ENCODE data around the gene RRP36. TPM values are rescaled to one million over a fixed set of nuclear protein-coding genes. Genes with fewer than 3 reads are reported as not detected.

RRP36 gene
- total and polyA plus RNA-seq, 9 of the 15 experiments (the other 6 are each of a cell fraction or from before 2014, with no cell fraction given), result 27.6 to 150 (median 114) TPM

DNA sequence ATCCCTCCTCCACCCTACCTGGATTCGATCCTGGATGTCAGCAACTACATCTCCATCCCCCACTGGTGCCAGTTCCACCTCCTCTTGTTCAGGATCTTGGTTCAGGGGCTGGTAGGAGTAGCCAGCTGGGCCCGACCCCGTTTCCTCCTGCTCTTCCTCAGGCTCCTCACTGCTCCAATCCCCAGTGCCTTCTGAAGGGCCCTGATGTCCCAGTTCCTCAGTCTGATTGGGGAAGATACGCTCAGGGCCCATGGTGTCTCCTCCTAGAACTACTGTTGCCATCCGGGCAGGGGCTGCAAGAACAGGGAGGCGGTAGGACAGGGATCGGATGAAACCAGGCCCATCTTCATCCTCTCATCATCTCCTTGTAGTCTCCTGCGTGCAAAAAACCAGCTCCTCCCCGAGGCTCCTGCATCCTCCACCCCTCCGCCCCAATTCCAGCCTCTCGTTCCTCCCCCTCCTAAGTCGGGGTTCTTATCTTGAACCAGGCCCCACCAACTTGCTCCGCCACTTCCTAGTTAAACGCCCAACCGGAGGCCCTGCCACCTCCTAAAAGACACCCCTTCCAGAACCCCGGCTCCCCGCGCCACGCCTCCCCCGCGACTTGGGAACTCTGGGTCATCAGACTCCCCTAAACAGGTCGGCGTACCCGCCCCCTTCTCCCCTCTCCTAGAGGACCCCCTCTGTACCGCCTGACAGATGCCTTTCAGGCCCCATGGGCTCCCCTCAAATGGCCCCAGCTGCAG is 8.2 kb upstream of the RRP36 start (continued):
- TF ChIP-seq ATF6 (CRISPR knock-in tag; IDR thresholded peaks at IDR 0.05), result no peak; the same call in 1 of the 2 replicates
- TF ChIP-seq, protein P1, sequence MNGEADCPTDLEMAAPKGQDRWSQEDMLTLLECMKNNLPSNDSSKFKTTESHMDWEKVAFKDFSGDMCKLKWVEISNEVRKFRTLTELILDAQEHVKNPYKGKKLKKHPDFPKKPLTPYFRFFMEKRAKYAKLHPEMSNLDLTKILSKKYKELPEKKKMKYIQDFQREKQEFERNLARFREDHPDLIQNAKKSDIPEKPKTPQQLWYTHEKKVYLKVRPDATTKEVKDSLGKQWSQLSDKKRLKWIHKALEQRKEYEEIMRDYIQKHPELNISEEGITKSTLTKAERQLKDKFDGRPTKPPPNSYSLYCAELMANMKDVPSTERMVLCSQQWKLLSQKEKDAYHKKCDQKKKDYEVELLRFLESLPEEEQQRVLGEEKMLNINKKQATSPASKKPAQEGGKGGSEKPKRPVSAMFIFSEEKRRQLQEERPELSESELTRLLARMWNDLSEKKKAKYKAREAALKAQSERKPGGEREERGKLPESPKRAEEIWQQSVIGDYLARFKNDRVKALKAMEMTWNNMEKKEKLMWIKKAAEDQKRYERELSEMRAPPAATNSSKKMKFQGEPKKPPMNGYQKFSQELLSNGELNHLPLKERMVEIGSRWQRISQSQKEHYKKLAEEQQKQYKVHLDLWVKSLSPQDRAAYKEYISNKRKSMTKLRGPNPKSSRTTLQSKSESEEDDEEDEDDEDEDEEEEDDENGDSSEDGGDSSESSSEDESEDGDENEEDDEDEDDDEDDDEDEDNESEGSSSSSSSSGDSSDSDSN (IDR thresholded peaks at IDR 0.05; ENCODE audit: borderline replicate concordance in 1 of 2, low read depth in 2 of 2, low read length in 2 of 2), result no peak
- TF ChIP-seq MCM5 (IDR thresholded peaks at IDR 0.05; ENCODE audit: low read depth), result no peak
- no peak for TF ChIP-seq NFE2L1 (tag; IDR thresholded peaks at IDR 0.05; ENCODE audit: borderline replicate concordance, low read depth)
- no peak for TF ChIP-seq HSF4 (CRISPR knock-in tag; IDR thresholded peaks at IDR 0.05; ENCODE audit: borderline replicate concordance)
- no peak for TF ChIP-seq PPARD (CRISPR knock-in tag; IDR thresholded peaks at IDR 0.05)
- TF ChIP-seq XRCC3 (IDR thresholded peaks at IDR 0.05), result no peak
- TF ChIP-seq TRIM25 (IDR thresholded peaks at IDR 0.05; ENCODE audit: borderline replicate concordance), result no peak; the same call in 1 of the 2 replicates
- TF ChIP-seq HMGN3 (IDR thresholded peaks at IDR 0.05; ENCODE audit: borderline replicate concordance, extremely low read depth, insufficient read length, low read depth, low read length), result no peak
- no peak for TF ChIP-seq ZNF395 (CRISPR knock-in tag; IDR thresholded peaks at IDR 0.05)
- TF ChIP-seq SIN3A (IDR thresholded peaks at IDR 0.05; ENCODE audit: borderline replicate concordance in 2 of 2, control insufficient read depth in 1 of 2, low read depth in 2 of 2, low read length in 2 of 2), result peak in 1 of 2 experiments; percentile 93; a peak in 1 of 4 replicates
- TF ChIP-seq TEAD4 (IDR thresholded peaks at IDR 0.05; ENCODE audit: low read length), result no peak
- no peak for TF ChIP-seq TEAD4 (CRISPR knock-in tag; IDR thresholded peaks at IDR 0.05; ENCODE audit: borderline replicate concordance)
- TF ChIP-seq MEF2A (IDR thresholded peaks at IDR 0.05; ENCODE audit: control insufficient read depth, low read depth, low read length), result no peak
- no peak for TF ChIP-seq KAT7 (CRISPR knock-in tag; IDR thresholded peaks at IDR 0.05; ENCODE audit: borderline replicate concordance)
- no peak for TF ChIP-seq BACH1 (tag; IDR thresholded peaks at IDR 0.05)
- no peak for TF ChIP-seq ZNF140 (CRISPR knock-in tag; IDR thresholded peaks at IDR 0.05)

Data from K562 (cell line).